Germinal center (tissue), 1 donor: ENCODE data around the gene THSD4.
"Not testable (repeated sequence)": the region's sequence is repeated elsewhere in the genome, so short reads cannot be mapped to it uniquely, and the experiment has no call there.

Source experiments
- DNase-seq: peaks from one replicate; pipeline ENCODE4 v3.0.0; 2012; ENCODE audit warnings: mixed read lengths, low spot score

THSD4 gene

DNA sequence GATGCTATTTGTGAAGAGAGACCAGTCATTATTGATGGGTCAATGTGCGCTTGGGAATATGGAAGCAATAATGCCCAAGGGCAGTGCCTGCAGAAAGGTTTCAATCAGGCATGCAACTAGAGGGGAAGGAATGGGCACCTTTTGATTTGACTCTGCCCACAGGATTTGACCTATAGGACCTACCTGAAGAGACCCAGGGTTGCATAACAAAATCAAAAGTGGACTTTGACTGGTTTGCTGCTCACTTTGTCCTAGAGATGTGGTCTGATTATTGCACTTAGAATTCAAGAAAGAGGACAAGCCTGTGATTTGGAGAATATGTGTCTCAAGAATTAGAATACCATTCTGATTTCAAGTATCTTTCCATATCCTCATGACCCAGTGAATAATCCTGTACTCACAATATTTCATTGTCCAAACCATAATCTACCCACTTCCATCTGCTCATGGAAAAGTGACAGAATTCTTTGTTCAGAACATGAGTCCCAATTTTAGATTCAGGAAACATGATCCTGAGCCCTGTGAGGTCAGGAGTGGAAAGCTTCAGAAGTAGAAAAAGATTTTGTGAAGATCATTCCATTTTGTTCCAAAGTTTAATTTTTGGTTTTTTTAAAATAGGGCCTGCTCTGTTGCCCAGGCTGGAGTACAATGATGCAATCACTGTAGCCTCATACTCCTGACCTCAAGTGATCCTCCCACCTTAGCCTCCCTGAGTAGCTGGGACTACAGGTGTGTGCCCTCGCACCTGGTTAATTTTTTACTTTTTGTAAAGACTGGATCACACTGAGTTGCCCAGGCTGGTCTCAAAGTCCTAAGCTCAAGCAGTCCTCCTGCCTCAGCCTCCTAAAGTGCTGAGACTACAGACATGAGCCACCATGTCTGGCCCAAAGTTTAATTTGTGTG lies 543.8 kb downstream of the THSD4 start:
- no peak for DNase-seq

DNA sequence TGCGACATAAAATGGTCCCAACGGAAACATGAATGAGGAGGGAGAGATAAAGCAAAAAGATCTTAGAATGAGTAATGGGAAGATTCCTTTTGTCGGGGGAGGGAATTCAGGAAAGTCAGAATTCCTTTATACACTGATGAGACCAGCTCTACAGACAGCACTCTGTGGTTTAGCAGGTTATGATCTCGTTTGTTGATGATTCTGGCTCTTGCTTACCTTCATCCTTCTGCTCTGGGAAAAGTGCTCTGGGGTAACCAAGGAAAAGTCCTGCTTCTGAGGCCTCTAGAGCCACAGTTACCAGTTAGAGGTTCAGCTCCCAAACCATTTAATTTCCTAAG lies 544.4 kb downstream of the THSD4 start:
- no peak for DNase-seq

DNA sequence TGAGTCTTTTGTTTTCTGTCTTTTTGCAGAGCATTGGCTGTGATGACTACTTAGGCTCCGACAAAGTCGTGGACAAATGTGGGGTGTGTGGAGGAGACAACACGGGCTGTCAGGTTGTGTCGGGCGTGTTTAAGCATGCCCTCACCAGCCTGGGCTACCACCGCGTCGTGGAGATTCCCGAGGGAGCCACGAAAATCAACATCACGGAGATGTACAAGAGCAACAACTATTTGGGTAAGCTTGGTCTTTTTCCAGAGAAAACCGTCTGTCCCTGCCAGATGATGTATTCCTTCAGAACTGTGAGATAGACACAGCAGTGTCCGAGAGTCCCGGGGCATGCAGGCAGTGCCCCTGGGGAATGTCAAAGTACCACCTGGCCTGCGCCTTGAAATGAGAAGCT lies 545.2 kb downstream of the THSD4 start:
- DNase-seq, result no peak

DNA sequence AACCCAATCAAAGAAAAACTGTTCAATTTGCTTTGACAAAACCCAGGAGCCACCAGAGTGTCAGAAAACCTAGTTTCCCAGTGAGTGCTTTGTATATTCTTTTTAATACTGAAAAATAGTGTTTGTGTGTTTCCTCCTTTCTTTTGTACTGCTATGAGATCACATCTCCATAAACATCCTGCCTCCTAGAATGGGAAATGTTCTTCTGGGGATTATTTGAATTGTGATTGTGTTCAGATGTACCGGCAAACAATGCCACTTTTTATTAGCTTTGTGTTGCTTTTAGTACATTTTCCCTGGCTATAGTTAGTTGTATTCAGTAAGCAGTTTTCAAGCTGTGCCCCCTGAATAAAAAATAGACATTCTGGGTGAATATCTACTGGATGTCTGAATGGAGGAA lies 547.0 kb downstream of the THSD4 start:
- no peak for DNase-seq

DNA sequence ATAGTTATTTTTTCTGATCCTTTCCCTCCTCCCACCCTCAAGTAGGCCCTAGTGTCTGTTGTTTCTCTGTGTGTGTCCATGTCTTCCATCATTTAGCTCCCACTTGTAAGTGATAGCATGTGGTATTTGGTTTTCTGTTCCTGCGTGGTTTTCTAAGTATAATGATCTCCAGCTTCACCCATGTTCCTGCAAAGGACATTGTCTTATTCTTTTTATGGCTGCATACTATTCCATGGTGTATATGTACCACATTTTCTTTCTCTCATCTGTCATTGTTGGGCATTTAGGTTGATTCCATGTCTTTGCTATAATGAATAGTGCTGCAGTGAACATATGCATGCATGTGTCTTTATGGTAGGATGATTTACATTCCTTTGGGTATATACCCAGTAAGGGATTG lies 549.4 kb downstream of the THSD4 start:
- no peak for DNase-seq

DNA sequence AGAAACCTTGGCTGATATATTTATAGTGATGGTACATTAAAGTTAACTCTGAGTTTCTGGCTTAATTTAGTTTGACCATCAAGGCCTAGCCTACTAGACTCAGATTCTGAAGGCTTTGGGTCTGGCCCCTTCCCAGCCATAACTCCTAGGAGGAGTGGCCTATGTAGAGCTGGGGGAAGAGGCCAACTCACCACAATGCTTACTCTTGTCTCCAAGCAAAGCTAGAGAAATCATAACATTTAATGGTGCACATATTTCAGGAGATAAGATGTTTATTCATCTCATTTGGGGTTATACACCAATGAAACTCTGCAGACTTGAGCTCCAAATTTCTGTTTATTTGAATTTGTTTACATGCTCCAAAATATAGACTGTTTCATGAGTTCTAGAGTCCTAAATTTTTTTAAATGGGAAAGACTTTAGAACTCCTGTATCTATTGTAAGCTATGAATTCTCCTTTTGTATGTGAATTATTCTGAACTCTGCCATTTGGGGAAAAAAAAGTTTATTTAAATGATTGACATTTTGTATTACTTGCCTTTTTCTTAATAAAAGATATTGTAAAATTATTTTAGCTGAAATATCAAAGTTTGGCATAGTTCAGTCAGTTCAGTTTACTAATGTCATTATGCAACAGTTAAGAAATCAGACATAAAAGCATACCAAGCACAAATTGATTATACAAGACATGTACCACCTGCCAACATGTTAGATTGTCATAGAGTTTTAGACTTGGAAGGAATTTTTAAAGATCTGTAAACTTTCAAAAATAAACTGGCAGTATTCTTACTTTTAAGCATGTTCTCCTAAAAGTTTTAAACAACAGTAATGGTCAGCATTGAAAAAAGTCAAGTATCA lies 551.7 kb downstream of the THSD4 start:
- DNase-seq, result no peak

DNA sequence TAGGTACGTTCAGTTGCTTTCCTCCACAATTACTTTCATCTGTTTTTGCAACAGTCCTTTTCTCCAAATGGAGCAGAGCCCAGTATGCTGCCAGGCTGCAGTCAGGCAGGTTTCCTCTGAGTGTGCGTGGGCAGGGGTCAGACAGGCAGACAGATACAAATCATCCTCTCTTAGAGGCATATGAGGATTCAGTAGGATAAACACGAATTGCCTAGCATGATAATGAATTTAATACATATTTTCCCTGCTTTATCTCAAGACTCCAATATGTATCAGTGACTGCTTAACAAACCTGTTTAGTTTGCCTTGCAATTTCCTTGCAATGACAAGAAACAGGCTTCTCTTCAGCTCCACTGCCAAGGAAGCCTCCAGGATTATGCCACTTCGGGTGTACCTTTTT lies 554.4 kb downstream of the THSD4 start:
- no peak for DNase-seq

DNA sequence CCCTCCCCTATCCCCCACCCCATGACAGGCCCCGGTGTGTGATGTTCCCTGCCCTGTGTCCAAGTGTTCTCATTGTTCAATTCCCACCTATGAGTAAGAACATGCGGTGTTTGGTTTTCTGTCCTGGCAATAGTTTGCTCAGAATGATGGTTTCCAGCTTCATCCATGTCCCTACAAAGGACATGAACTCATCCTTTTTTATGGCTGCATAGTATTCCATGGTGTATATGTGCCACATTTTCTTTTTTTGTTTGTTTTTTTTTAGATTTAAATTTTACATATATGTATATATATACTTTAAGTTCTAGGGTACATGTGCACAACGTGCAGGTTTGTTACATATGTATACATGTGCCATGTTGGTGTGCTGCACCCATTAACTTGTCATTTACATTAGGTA lies 555.0 kb downstream of the THSD4 start:
- not testable (repeated sequence) for DNase-seq

DNA sequence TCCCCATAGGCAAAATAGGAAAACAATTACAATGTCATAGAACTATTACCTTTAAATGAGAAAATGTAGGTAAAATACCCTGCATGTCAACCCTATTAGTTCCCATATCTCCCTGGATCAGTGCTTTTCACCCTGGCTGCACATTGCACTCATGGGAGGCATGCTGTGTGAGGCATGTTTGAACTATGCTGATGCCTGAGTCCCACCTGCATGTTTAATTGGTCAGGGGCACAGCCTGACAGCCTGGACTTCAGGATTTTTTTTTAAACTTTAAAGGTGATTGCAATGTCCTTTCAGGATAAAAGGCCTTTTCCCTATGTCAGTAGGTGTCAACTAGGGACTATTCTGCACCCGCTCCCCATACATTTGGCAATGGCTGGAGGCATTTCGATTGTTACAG lies 559.1 kb downstream of the THSD4 start:
- DNase-seq, result no peak

DNA sequence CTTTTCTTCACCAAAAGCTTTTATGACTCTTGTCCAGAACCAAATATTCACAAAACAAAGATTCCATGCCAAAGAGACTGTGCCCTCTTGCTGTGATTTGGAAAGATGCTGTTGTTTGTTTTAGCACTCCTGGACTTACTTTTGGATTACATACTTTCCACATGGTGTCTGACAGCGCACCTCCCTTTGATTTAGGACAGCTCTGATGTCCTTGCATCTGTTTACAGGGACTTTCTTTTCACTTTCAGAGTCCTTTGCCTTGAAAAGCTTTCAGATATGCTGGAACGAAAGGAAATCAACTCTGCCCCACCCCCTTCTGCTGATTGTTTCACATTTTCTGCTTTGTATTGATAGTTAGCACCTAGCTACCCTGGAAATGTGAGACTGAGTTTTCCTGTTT lies 562.1 kb downstream of the THSD4 start:
- no peak for DNase-seq

DNA sequence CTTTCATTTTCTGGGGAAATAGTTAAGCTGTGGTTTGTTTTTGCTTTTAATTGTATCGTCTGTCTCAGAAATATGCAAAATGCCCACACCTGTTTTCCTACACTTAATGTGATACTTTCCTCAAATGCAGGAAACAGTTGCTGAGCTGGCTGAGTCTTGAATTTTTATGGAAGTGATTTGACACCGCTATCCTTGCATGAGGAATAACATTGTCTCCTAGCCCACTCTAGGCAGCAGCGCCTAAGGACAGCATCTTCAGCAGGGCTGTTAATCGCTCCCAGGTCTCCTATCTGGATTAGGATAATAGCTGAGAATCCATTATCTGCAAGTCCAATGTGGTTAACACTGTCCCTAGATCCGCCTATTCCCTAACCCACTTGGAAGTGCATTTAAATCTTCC lies 562.5 kb downstream of the THSD4 start:
- DNase-seq, result no peak

DNA sequence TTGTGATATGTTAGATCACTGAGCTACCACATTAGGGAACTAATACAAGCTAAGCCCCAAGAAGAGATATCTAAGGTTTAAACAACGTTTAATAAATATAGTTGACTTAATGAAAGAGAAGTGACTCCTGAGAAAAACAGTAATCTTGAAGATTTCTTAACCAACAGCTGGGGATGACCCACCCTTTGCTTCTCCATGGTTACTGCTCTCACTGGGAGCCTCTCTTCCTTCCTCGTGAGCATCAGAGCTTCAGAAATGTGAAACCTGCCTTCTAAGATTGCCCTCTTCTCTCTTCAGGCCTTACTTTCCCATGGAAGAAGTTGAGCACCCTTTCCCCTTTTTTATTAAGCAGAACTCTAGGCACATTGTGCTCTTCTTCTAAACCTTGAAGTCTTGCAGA lies 562.9 kb downstream of the THSD4 start:
- DNase-seq, result no peak

DNA sequence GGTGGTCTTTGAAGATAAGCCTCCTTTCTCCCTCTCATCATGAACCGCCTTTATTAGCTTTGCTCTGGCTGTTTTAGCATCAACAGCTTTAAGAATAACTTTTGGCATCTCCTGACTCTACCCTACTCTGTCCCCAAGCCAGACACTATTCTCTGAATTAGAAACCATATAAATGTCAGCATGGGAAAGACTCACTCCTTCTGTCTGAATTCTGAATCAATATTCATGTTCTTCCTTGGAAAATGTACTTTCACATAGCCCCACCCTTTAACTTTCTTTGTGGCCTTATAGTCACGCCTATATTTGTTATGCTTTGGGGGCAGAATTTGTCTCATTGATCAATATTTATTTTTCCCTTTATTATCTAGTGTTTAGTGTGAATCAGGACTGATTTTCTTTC lies 563.3 kb downstream of the THSD4 start:
- DNase-seq, result no peak

DNA sequence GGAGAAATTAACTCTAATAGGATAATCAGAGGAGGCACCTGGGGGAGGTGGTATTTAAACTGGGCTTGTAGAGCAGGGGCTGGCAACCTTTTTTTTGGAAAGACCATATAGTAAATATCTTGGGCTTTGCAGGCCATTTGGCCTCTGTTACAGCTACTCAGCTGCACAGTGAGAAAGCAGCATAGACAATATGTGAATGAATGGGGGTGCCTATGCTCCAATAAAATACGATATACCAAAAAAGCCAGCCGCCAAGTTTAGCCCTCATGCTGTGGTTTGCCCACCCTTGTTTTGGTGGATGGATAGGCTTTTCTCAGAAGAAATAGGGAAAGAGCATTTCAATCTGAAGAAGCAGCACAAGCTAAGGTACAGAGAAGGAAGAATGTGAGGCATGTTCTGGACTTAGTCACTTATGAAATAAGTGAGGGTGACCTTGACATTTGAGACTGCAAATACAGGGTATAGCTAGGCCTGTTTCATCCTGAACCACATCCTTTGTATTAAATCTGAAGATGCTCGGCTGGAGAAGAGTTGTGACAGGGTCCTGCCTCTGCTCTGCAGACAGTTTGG lies 564.0 kb downstream of the THSD4 start:
- DNase-seq, result no peak

DNA sequence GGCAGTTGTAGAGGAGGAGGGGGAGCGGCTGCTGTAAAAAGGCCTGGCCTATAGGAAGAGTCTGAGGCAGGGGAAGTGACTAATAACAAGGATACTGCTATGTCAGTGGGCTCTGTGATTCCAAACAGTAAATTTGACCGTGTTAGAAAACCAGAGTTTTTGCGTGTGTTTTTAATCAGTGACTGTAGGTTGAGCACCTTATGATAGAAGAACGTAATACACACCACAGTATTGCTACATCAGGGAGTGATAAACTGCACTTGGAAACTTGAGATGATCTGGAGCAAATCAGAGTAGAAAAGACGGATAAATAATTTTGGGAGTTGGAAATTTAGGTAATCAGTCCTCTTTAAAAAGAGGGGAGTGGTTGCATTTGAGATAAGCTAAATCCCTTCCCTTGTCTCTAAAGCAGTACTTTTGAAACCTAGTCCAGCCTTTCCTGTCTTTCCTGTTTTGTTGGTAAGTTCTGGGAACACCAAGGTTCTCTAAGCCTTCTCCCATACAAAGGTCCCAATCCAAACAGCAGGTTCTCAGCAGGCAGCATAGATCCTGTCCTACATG lies 564.6 kb downstream of the THSD4 start:
- DNase-seq, result no peak

DNA sequence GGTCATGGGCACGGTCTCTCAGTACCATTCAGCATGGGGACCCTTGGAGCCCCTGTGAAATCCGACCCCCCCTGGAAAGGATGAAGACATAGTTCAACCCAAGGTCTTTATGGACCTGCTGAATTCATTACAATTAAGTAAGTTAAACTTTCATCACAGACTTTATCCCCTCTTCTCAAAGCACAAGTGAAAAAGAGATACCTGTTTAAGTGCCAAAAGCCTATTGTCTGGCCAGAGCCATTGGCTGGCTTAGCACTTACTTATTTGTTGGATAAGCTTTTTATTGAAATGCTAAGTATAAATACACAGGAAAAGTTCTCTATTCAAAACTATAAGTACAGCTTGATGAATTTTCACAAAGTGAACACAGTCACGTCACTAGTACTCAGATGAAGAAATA lies 566.7 kb downstream of the THSD4 start:
- no peak for DNase-seq

DNA sequence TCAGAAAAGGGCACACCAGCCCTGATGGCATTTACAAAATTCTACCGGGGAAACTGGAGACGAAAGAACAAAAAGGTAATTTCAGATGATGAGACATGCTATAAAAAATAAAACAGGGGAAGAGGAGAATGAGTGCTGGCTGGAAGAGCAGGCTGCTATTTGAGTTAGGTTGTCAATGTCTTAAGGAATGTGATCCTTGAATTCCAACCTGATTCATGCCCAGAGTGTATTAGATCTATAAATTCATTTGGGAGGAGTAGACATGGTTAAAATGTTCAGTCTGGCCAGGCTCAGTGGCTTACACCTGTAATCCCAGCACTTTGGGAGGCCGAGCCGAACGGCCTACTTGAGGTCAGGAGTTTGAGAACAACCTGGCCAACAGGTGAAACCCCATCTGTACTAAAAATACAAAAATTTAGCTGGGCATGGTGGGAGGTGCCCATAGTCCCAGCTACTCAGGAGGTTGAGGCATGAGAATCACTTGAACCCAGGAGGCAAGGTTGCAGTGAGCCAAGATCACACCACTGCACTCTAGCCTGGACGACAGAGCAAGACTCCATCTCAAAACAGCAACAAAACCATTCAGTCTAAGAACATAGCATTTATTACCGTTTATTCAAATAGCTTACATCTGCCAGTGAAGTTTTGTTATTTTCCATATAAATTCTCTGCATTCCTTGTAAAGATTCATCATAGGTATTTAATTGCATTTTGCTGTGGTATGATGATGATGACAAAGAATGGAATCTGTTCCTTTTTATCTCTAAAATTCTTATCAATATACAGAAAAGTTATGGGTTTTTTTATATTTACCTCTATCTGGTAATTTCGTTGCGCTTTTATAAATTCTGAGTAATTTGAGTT lies 568.4 kb downstream of the THSD4 start:
- no peak for DNase-seq

DNA sequence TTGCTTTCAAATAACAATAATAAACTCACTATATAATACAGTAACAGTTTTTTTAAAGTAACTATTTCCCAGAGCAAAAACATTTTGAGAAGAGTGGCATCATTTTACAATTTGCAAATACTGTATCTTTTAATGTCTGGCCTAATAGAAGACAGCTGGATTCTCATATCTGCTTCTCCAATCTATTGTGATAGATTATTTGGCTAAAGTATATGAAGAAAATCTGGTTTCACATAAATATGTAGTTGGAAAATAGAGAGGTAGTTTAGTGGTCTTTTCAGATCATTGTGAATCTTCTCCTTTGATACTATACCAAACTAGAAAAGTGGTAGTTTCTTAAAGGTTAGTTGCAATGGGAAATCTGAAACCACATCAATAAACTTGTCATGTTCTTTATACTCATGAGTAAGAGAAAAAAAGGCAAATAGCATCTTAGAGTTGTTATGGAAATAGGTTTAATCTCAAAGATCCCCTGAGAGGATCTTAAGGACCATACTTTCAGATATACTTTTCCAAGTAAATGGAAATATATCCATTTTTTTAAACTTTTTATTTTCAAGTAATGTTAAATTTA lies 570.2 kb downstream of the THSD4 start:
- DNase-seq, result no peak

DNA sequence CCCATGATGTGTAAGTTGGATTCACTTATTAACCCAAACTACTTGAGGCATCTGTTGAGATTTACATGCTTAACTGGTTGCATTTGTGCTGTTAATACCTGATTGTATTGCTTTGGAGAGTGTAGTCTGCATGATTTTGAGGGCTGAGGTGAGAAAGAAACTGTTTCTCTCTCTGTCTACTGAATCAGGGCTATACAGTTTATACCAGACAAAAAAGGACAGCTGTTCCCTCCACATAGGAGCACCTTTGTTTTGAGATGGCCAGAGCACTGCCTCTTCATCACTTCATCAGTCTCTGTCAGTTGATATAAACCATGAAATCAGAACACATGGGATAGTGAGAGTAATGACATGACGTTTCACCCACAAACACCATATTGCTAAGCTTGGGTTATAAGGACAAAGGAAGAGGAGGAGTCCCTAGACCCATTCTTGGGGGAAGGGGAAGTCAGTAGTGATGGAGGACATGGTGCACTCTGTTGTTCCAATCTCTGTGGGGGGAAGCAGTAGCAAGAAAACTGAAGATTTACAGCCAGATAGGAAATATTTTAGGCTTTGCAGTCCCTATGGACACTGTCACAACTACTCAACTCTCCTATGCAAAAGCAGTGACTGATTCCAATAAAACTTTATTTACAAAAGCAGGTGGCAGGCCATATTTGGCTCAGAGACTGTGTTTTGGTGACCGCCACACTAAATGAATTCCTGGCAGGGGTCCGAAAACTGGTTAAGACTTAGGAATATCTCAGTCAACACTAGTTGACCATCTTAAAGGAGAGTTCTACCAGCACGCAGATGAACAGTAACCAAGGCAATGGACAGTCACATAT lies 571.2 kb downstream of the THSD4 start:
- DNase-seq, result no peak

DNA sequence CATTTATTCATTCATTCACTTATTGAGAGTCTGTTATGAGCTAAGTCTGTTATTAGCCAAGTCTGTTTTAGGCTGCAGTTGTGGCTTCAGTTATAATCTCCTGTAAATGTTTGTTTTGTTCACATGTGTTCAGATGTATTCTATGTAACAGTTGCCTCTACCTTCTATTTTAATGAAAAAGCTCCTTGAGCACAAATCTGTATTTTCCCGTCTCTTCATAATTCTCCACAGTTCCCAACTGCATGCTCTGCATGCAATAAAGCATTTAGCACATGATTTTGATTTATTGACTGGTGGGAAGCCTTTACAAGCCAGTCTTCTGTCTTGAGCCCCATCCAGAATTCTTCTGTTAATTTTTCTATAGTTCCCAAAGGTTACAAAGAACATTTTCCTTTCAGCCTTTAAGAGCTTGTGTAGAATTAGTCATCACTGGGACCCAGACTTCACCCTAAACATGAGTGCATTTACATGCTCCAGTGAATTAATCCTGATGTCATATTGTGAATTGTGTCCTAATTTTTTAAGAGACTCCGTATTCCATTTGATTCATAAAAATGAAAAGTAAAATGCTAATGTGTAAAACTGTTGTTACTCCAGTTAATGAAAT lies 572.7 kb downstream of the THSD4 start:
- DNase-seq, result no peak
